Stomach (tissue), 4 donors: ENCODE measurements around the gene SPPL2C.

Experiments
- CTCF ChIP-seq, 7 experiments: fragments of 450-650 bp in 4 of 7; fragments of 200-600 bp in 3 of 7; sonication (generic) in 3 of 7; IDR thresholded peaks; one replicate each; pipeline ENCODE4 v1.5.1; 2016 to 2019; ENCODE audit warnings: antibody characterized with exemption in 7 of 7, control low read depth in 2 of 7, mild to moderate bottlenecking in 1 of 7
- EP300 ChIP-seq: sonication (generic); formaldehyde crosslinking; IDR thresholded peaks from one replicate; pipeline ENCODE4 v1.6.1; 2017; ENCODE audit warnings: antibody characterized with exemption
- POLR2AphosphoS5 ChIP-seq, 3 donors: sonication (generic); formaldehyde crosslinking; IDR thresholded peaks; one replicate each; pipeline ENCODE4 v1.6.1; 2016; ENCODE audit warnings: antibody characterized with exemption in 3 of 3

GRCh38 chr17:45888392-45888791, 43.7 kb downstream of the SPPL2C start:
- no peak for TF ChIP-seq EP300
- no peak for TF ChIP-seq CTCF (IDR thresholded peaks at IDR 0.05)
- TF ChIP-seq POLR2AphosphoS5 (IDR thresholded peaks at IDR 0.05), result no peak
